Mammary epithelial cell (primary cell): Measurements from ENCODE around the gene TET3.

Source experiments
- CTCF ChIP-seq, 2 donors: IDR thresholded peaks in 1 of 2; conservative IDR thresholded peaks in 1 of 2; 2 replicates each; pipeline ENCODE4 v1.5.1; 2011 to 2012; ENCODE audit warnings: inconsistent platforms in 2 of 2, low read length in 2 of 2, mild to moderate bottlenecking in 2 of 2, control low read depth in 1 of 2, low read depth in 1 of 2; ENCODE audit not compliant: insufficient read depth in 1 of 2; ENCODE audit errors: extremely low read depth in 1 of 2
- EZH2 ChIP-seq: IDR thresholded peaks from 2 replicates; pipeline ENCODE4 v1.6.1; 2012; ENCODE audit warnings: low read length, inconsistent platforms, borderline replicate concordance

GRCh38 chr2:73939419-73939818 is 45.3 kb upstream of the TET3 start:
- TF ChIP-seq CTCF (conservative IDR thresholded peaks at IDR 0.05 in 1 of 2, IDR thresholded peaks at IDR 0.05 in 1 of 2; ENCODE audit: extremely low read depth in 1 of 2, insufficient read depth in 1 of 2, low read depth in 1 of 2, low read length in 2 of 2) = peak in 1 of 2 donors; percentile 60
- no peak for TF ChIP-seq EZH2
